ENCODE results near the gene COQ2. TPM values are rescaled to one million over a fixed set of nuclear protein-coding genes. Genes with fewer than 3 reads are reported as not detected.

COQ2 gene
- total and polyA plus RNA-seq, 2 of the 13 experiments (the other 11 are each of a cell fraction or from before 2014, with no cell fraction given): 10.1 to 17.3 TPM

GRCh38 chr4:83258461-83258860 is 26.1 kb downstream of the COQ2 start:
- no peaks in the 10 kb centered on the region for H3K79me2 ChIP-seq (ENCODE audit: insufficient read depth, low read length)
- no peaks in the 10 kb centered on the region for H3K9me3 ChIP-seq (ENCODE audit: low read length)
- TF ChIP-seq ZNF816 (CRISPR knock-in tag; IDR thresholded peaks at IDR 0.05; ENCODE audit: borderline replicate concordance): no peak
- TF ChIP-seq ZNF12 (CRISPR knock-in tag; IDR thresholded peaks at IDR 0.05): no peak
- TF ChIP-seq HMG20B (CRISPR knock-in tag; conservative IDR thresholded peaks at IDR 0.05): no peak
- TF ChIP-seq TOPORS (CRISPR knock-in tag; IDR thresholded peaks at IDR 0.05): no peak
- TF ChIP-seq SPEN (CRISPR knock-in tag; IDR thresholded peaks at IDR 0.05; ENCODE audit: low read depth): no peak
- TF ChIP-seq MTF1 (CRISPR knock-in tag; IDR thresholded peaks at IDR 0.05): no peak
- no peak overlapping the region for H3K27ac ChIP-seq (ENCODE audit: extremely low read length, insufficient read depth, low read length)
- in situ Hi-C loops (cut with HindIII; ENCODE audit: extremely low pct_ligation_motif_present, low pct_unique_long_range_greater_than_20kb) (loop anchor here (10.0 kb wide), 1 partner anchor 184 kb away; no protein-coding TSS in a partner anchor), intact Hi-C loops (cut with micrococcal nuclease; ENCODE audit: unreplicated experiment) (no loop called here)
- FAIRE-seq (no peak), DNase-seq (ENCODE audit: low spot score) (no peak), ATAC-seq (no peak)
- H3K9ac ChIP-seq (ENCODE audit: insufficient read depth, low read depth, low read length): no peak overlapping the region
- H3K4me3 ChIP-seq (replicated peaks in 1 of 3; ENCODE audit: insufficient read depth in 1 of 3, low read depth in 2 of 3, low read length in 3 of 3): no peak overlapping the region
- no peak overlapping the region for H2AFZ ChIP-seq (ENCODE audit: low read length)
- peaks cover 2 to 7% of the 10 kb centered on the region in 2 experiments; a peak in 4 of 5 replicates for H3K36me3 ChIP-seq (replicated peaks in 1 of 2; ENCODE audit: control insufficient read depth in 1 of 2, insufficient read depth in 2 of 2, low read length in 2 of 2)
- H3K4me1 ChIP-seq (ENCODE audit: insufficient read depth, low read length): 0 out of 2 replicates have a peak, but pooled peaks cover 4% of the 10 kb centered on the region
- BruUV-seq (replicated peaks): no TSS peak
- POLR2A ChIA-PET: no interaction called here
- CTCF ChIA-PET (ENCODE audit: low intra/inter-chr PET ratio, low total read pairs): no interaction called here
- no peaks in the 10 kb centered on the region for H3K27me3 ChIP-seq (ENCODE audit: control insufficient read depth in 1 of 2, insufficient read depth in 2 of 2, low read length in 2 of 2)
- no peaks in the 10 kb centered on the region for H4K20me1 ChIP-seq (ENCODE audit: insufficient read depth, low read length)
- H3K4me2 ChIP-seq (ENCODE audit: low read depth, low read length): no peak overlapping the region

GRCh38 chr4:83257811-83258210 is 26.8 kb downstream of the COQ2 start:
- peaks cover 2 to 7% of the 10 kb centered on the region in 2 experiments; a peak in 4 of 5 replicates for H3K36me3 ChIP-seq (replicated peaks in 1 of 2; ENCODE audit: control insufficient read depth in 1 of 2, insufficient read depth in 2 of 2, low read length in 2 of 2)
- TF ChIP-seq EZH2 (conservative IDR thresholded peaks at IDR 0.05; ENCODE audit: low read depth, low read length) (no peak), IRF2 (CRISPR knock-in tag; IDR thresholded peaks at IDR 0.05) (no peak), ZNF543 (CRISPR knock-in tag; IDR thresholded peaks at IDR 0.05) (no peak), ZFP36 (IDR thresholded peaks at IDR 0.05; ENCODE audit: borderline replicate concordance, low read depth, low read length, partially characterized antibody) (no peak), NKX3-1 (CRISPR knock-in tag; IDR thresholded peaks at IDR 0.05) (no peak), ZBTB38 (CRISPR knock-in tag; IDR thresholded peaks at IDR 0.05) (no peak), ZNF768 (CRISPR knock-in tag; IDR thresholded peaks at IDR 0.05) (no peak), HNRNPL (IDR thresholded peaks at IDR 0.05; ENCODE audit: low read depth, low read length) (no peak), ZNF737 (CRISPR knock-in tag; IDR thresholded peaks at IDR 0.05; ENCODE audit: borderline replicate concordance) (no peak), ZNF784 (CRISPR knock-in tag; IDR thresholded peaks at IDR 0.05; ENCODE audit: borderline replicate concordance) (no peak), ZNF713 (CRISPR knock-in tag; IDR thresholded peaks at IDR 0.05) (no peak), PHF21A (CRISPR knock-in tag; IDR thresholded peaks at IDR 0.05) (no peak), FOSL2 (CRISPR knock-in tag; IDR thresholded peaks at IDR 0.05) (no peak), ZNF253 (CRISPR knock-in tag; IDR thresholded peaks at IDR 0.05; ENCODE audit: borderline replicate concordance) (no peak), NRL (CRISPR knock-in tag; IDR thresholded peaks at IDR 0.05; ENCODE audit: borderline replicate concordance) (no peak)
- intact Hi-C loops (cut with micrococcal nuclease; ENCODE audit: unreplicated experiment) (no loop called here), in situ Hi-C loops (cut with HindIII; ENCODE audit: extremely low pct_ligation_motif_present, low pct_unique_long_range_greater_than_20kb) (loop anchor here (10.0 kb wide), 1 partner anchor 183 kb away; no protein-coding TSS in a partner anchor)
- H3K79me2 ChIP-seq (ENCODE audit: insufficient read depth, low read length): no peaks in the 10 kb centered on the region
- no peaks in the 10 kb centered on the region for H3K27me3 ChIP-seq (ENCODE audit: control insufficient read depth in 1 of 2, insufficient read depth in 2 of 2, low read length in 2 of 2)
- no TSS peak for BruUV-seq (replicated peaks)
- ATAC-seq: no peak
- no peak overlapping the region for H2AFZ ChIP-seq (ENCODE audit: low read length)
- 98% methylated on average over 7 of the region's 7 CpGs for WGBS (ENCODE audit: low lambda C conversion rate)
- 0 out of 2 replicates have a peak, but pooled peaks cover 4% of the 10 kb centered on the region for H3K4me1 ChIP-seq (ENCODE audit: insufficient read depth, low read length)
- no peak for DNase-seq (ENCODE audit: low spot score)
- CTCF ChIA-PET (ENCODE audit: low intra/inter-chr PET ratio, low total read pairs): no interaction called here
- no peak overlapping the region for H3K4me3 ChIP-seq (replicated peaks in 1 of 3; ENCODE audit: insufficient read depth in 1 of 3, low read depth in 2 of 3, low read length in 3 of 3)
- H3K4me2 ChIP-seq (ENCODE audit: low read depth, low read length): no peak overlapping the region
- no peak overlapping the region for H3K27ac ChIP-seq (ENCODE audit: extremely low read length, insufficient read depth, low read length)
- no peak overlapping the region for H3K9ac ChIP-seq (ENCODE audit: insufficient read depth, low read depth, low read length)
- POLR2A ChIA-PET: no interaction called here
- no peaks in the 10 kb centered on the region for H4K20me1 ChIP-seq (ENCODE audit: insufficient read depth, low read length)
- no peak for FAIRE-seq
- no peaks in the 10 kb centered on the region for H3K9me3 ChIP-seq (ENCODE audit: low read length)

Data from HepG2 (cell line).